Central memory CD8-positive, alpha-beta T cell (primary cell): ENCODE measurements around the gene WHRN.
A peak's percentile ranks its signal among the peaks of the same experiment; 100 is the strongest.

Experiments
- ATAC-seq: fragments of 150-1000 bp; cut with Tn5 transposase; replicated peaks from 2 replicates; pipeline ENCODE4 v1.10.0; 2022; ENCODE audit warnings: mild to moderate bottlenecking, moderate FRiP score, moderate number of reproducible peaks; ENCODE audit not compliant: poor library complexity, severe bottlenecking; ENCODE audit errors: extremely low read depth
- DNase-seq, 2 donors: peaks; one replicate each; pipeline ENCODE4 v3.0.0; 2021; ENCODE audit warnings: low spot score in 2 of 2
- H3K27ac Mint-ChIP-seq: one replicate; pipeline ENCODE4 v1.8.0; 2022; ENCODE audit warnings: low read depth, mild to moderate bottlenecking, moderate library complexity, mixed read lengths
- H3K27me3 Mint-ChIP-seq: one replicate; pipeline ENCODE4 v1.8.0; 2022; ENCODE audit warnings: mixed read lengths
- H3K36me3 Mint-ChIP-seq: one replicate; pipeline ENCODE4 v1.8.0; 2022; ENCODE audit warnings: mild to moderate bottlenecking, moderate library complexity, mixed read lengths; ENCODE audit not compliant: insufficient read depth
- H3K4me1 Mint-ChIP-seq: one replicate; pipeline ENCODE4 v1.8.0; 2022; ENCODE audit warnings: mixed read lengths
- H3K4me3 Mint-ChIP-seq: one replicate; pipeline ENCODE4 v1.8.0; 2022; ENCODE audit warnings: mild to moderate bottlenecking, moderate library complexity, mixed read lengths
- H3K9me3 Mint-ChIP-seq: one replicate; pipeline ENCODE4 v1.8.0; 2022; ENCODE audit warnings: mixed read lengths

Gene WHRN

GRCh38 chr9:114399381-114399780, 105.9 kb downstream of the WHRN start:
- Mint-ChIP-seq H3K4me3 (peak overlapping the region; percentile 98), H3K4me1 (peaks cover 33% of the 10 kb centered on the region), H3K27me3 (no peaks in the 10 kb centered on the region), H3K36me3 (peaks cover 19% of the 10 kb centered on the region), H3K27ac (no peak overlapping the region), H3K9me3 (no peaks in the 10 kb centered on the region)
- DNase-seq, result no peak
- ATAC-seq, result no peak

GRCh38 chr9:114397848-114398605, 107.2 kb downstream of the WHRN start:
- Mint-ChIP-seq H3K27me3 (no peaks in the 10 kb centered on the region), H3K9me3 (no peaks in the 10 kb centered on the region), H3K27ac (peak overlapping the region; percentile 99), H3K4me1 (peaks cover 42% of the 10 kb centered on the region), H3K36me3 (peaks cover 24% of the 10 kb centered on the region), H3K4me3 (peak overlapping the region; percentile 98)
- peak; percentile 87 for ATAC-seq
- DNase-seq, result peak; percentile 89 to 90

DNA sequence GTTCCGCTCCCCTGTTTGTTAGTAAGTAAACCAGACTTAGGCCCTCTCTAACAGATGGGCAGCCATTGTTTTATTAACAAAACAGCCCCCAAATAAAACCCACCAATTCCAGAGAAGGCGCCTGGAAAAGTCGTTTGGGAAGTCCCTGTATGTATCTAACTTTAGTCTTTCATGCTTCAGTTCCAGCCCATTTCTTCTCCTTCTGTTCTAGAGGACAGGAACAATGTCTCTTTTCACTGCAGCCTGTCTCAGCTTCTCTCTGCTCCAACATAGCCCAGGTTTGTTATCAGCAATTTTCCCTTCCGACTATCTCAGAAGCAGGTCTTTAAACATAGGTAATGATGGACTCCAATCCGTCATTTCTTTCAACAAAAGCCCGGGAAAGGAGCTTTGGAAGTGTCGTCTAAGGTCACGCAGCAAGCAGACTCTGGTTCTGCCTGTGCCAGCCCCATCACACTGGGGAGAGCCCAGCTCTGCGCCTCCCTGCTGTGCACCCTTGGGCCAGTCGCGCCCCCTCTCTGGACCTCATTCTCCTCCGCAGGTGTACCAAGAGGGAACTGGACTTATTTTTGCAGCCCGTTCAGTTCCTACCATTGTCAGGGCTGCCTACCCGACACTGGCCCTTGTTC, 107.9 kb downstream of the WHRN start:
- peak overlapping the region; percentile 98 for H3K4me3 Mint-ChIP-seq
- H3K27me3 Mint-ChIP-seq, result no peaks in the 10 kb centered on the region
- H3K27ac Mint-ChIP-seq, result peak overlapping the region; percentile 99
- H3K4me1 Mint-ChIP-seq, result peaks cover 47% of the 10 kb centered on the region
- ATAC-seq (peak; percentile 2), DNase-seq (no peak)
- no peaks in the 10 kb centered on the region for H3K9me3 Mint-ChIP-seq
- peaks cover 29% of the 10 kb centered on the region for H3K36me3 Mint-ChIP-seq

DNA sequence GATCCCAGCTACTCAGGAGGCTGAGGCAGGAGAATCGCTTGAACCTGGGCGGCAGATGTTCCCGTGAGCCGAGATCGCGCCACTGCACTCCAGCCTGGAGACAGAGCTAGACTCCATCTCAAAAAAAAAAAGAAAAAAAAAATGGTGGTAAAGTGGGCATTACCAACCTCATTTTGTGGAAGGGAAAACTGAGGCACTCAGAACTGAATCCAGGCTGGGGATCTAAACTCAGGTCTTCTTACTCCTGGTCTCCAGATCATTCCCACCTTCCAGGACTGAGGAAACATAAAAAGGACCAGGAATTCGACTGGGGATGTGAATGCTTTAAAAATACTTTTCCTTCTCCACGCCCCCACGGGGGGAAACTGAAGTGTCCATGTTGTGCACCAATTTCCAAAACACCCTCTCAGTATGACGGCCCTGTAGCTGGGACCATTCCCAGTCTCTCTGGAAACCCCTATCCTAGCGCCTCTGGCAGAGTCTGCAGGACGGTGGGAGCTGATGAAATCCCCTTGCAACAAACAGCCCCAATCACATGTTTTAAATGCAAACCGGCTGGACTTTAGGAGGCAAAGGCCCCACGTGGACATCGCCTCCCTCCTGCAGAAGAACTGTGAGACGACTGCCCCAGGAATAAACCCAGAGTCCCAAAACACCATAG, 108.6 kb downstream of the WHRN start:
- Mint-ChIP-seq H3K27me3 (no peaks in the 10 kb centered on the region), H3K4me3 (peak overlapping the region; percentile 98), H3K36me3 (peaks cover 30% of the 10 kb centered on the region), H3K27ac (peak overlapping the region; percentile 99), H3K4me1 (peaks cover 51% of the 10 kb centered on the region), H3K9me3 (no peaks in the 10 kb centered on the region)
- DNase-seq (no peak), ATAC-seq (no peak)

- H3K9me3 Mint-ChIP-seq, result no peaks in the 10 kb centered on the region
- no peaks in the 10 kb centered on the region for H3K27me3 Mint-ChIP-seq
- peak overlapping the region; percentile 68 for H3K27ac Mint-ChIP-seq
- peaks cover 34% of the 10 kb centered on the region for H3K36me3 Mint-ChIP-seq
- no peak for ATAC-seq
- H3K4me3 Mint-ChIP-seq, result peak overlapping the region; percentile 98
- DNase-seq, result no peak
- H3K4me1 Mint-ChIP-seq, result peaks cover 60% of the 10 kb centered on the region
Measured at GRCh38 chr9:114395768-114396167, 109.5 kb downstream of the WHRN start.

DNA sequence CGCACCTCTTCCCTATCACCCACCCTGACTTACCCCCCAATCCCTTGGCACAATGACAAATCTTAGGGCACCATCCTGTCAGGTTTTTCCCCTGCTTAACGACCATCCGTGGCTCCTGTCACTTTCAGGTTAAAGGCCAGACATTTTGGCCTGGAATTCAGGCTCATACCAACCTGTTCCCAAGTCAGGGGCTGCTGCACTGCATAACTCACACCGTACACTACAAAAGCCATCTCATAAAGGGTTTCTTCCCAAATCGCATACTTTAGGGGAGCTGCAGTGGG, 110.0 kb downstream of the WHRN start:
- H3K9me3 Mint-ChIP-seq, result no peaks in the 10 kb centered on the region
- H3K4me1 Mint-ChIP-seq, result peaks cover 65% of the 10 kb centered on the region
- ATAC-seq (no peak), DNase-seq (no peak)
- peak overlapping the region; percentile 51 for H3K27ac Mint-ChIP-seq
- no peaks in the 10 kb centered on the region for H3K27me3 Mint-ChIP-seq
- peaks cover 37% of the 10 kb centered on the region for H3K36me3 Mint-ChIP-seq
- peak overlapping the region; percentile 98 for H3K4me3 Mint-ChIP-seq

- Mint-ChIP-seq H3K4me3 (peak overlapping the region; percentile 98), H3K27ac (peak overlapping the region; percentile 51), H3K36me3 (peaks cover 41% of the 10 kb centered on the region), H3K9me3 (no peaks in the 10 kb centered on the region), H3K4me1 (peaks cover 71% of the 10 kb centered on the region), H3K27me3 (no peaks in the 10 kb centered on the region)
- no peak for ATAC-seq
- DNase-seq, result no peak
Measured at GRCh38 chr9:114394523-114395333, 110.5 kb downstream of the WHRN start.

DNA sequence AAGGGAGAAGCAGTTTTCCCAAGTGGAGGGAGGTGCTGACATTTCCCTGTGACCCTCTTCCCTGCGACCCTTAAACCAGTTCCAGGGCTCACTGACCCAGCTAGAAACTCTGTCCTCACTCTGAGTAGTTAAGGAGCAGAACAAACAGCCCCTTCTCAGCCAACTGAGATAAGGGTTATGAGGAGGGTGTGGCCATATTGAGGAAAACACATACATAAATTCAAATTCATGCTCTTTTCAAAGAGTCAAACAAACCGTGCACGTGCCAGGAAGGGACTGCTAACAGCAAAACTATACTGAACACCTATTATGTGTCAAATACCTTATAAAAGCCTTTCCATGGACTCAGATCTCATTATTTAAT, 112.5 kb downstream of the WHRN start:
- H3K36me3 Mint-ChIP-seq, result peaks cover 42% of the 10 kb centered on the region

GRCh38 chr9:114390952-114391351, 114.3 kb downstream of the WHRN start:
- peak overlapping the region; percentile 92 for H3K4me3 Mint-ChIP-seq
- peaks cover 90% of the 10 kb centered on the region for H3K4me1 Mint-ChIP-seq
- H3K27ac Mint-ChIP-seq, result peak overlapping the region; percentile 96
- H3K27me3 Mint-ChIP-seq, result no peaks in the 10 kb centered on the region
- no peaks in the 10 kb centered on the region for H3K9me3 Mint-ChIP-seq
- DNase-seq (no peak), ATAC-seq (no peak)
- H3K36me3 Mint-ChIP-seq, result peaks cover 53% of the 10 kb centered on the region

More for the DNA sequence above, 112.5 kb downstream of the WHRN start:
- H3K27ac Mint-ChIP-seq, result no peak overlapping the region
- H3K9me3 Mint-ChIP-seq, result no peaks in the 10 kb centered on the region
- DNase-seq (no peak), ATAC-seq (no peak)
- H3K27me3 Mint-ChIP-seq, result no peaks in the 10 kb centered on the region
- peaks cover 89% of the 10 kb centered on the region for H3K4me1 Mint-ChIP-seq
- H3K4me3 Mint-ChIP-seq, result peak overlapping the region; percentile 50

- Mint-ChIP-seq H3K9me3 (no peaks in the 10 kb centered on the region), H3K4me1 (peaks cover 89% of the 10 kb centered on the region), H3K4me3 (peak overlapping the region; percentile 92), H3K27ac (peak overlapping the region; percentile 96), H3K27me3 (no peaks in the 10 kb centered on the region), H3K36me3 (peaks cover 61% of the 10 kb centered on the region)
- ATAC-seq (no peak), DNase-seq (no peak)
Measured at GRCh38 chr9:114389612-114390368, 115.5 kb downstream of the WHRN start.

DNA sequence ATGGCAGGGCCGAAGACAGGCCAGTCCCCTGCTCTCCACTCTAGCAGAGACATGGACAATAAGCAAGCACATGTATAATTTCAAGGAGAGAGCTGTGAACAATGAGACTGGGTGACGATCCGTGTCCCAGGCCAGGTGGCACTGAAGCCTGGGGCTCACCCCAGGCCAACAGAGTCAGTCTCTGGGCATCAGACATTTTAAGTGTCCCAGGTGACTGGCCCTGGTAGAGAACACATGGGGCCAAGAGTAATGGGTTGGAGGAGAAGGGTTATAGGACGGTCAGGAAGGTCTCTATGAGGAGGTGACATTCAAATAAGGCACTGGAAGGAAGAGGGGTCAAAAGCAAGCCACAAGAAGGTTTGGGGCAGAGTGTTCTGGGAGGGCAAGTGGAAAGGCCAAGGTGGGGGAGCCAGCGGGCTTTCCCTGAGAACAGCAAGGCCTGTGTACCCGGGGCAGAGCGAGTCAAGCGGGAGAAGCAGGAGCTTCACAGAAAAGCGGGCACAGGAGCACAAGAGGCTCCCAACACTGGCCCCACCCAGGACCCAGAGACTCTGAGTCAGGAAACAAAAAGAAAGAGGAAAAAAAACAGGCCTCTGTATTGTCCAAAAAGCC, 116.4 kb downstream of the WHRN start:
- Mint-ChIP-seq H3K36me3 (peaks cover 66% of the 10 kb centered on the region), H3K9me3 (no peaks in the 10 kb centered on the region)
- DNase-seq, result no peak

DNA sequence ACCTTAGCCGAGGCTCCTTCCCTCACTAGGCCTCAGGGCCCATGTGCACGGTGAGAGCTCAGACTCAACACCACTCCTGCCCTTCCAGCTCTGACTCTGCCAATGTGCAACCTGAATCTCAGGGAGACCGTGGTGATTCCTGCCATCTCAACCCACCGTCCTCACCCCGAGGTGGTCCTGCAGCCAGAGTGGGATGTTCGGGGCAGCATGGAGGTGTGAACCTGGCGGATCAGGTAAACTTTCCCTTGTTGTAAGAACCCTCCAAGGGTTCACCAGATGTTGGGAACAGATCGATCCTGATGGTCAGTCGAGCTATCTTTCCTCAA, 117.0 kb downstream of the WHRN start:
- no peak for ATAC-seq
- peak overlapping the region; percentile 92 for H3K4me3 Mint-ChIP-seq

More for the DNA sequence above, 116.4 kb downstream of the WHRN start:
- Mint-ChIP-seq H3K4me1 (peaks cover 89% of the 10 kb centered on the region), H3K4me3 (peak overlapping the region; percentile 92), H3K27me3 (no peaks in the 10 kb centered on the region), H3K27ac (peak overlapping the region; percentile 96)
- no peak for ATAC-seq

More for the DNA sequence above, 117.0 kb downstream of the WHRN start:
- Mint-ChIP-seq H3K4me1 (peaks cover 89% of the 10 kb centered on the region), H3K27me3 (no peaks in the 10 kb centered on the region), H3K36me3 (peaks cover 68% of the 10 kb centered on the region), H3K27ac (peak overlapping the region; percentile 96), H3K9me3 (no peaks in the 10 kb centered on the region)
- no peak for DNase-seq
